Muscle of leg (tissue), 11 donors: Measurements from ENCODE around the gene MAPK9. TPM values are rescaled to one million over a fixed set of nuclear protein-coding genes. Genes with fewer than 3 reads are reported as not detected.

Experiments used
- DNase-seq: peaks from one replicate; pipeline ENCODE4 v3.0.0; 2013
- H3K27ac ChIP-seq: one replicate; pipeline ENCODE4 v1.5.1; 2013; ENCODE audit warnings: mild to moderate bottlenecking, low read length, control low read depth
- H3K27me3 ChIP-seq: one replicate; pipeline ENCODE4 v1.6.1; 2013; ENCODE audit warnings: low read length; ENCODE audit not compliant: control insufficient read depth, insufficient read depth
- H3K36me3 ChIP-seq: one replicate; pipeline ENCODE4 v1.6.1; 2013; ENCODE audit warnings: low read length; ENCODE audit not compliant: control insufficient read depth, insufficient read depth
- H3K4me1 ChIP-seq: one replicate; pipeline ENCODE4 v1.6.1; 2013; ENCODE audit warnings: low read length; ENCODE audit not compliant: control insufficient read depth, insufficient read depth
- H3K4me3 ChIP-seq: one replicate; pipeline ENCODE4 v1.5.1; 2013; ENCODE audit warnings: low read length, control low read depth
- H3K9me3 ChIP-seq: replicated peaks from 2 replicates; pipeline ENCODE4 v1.6.1; 2013; ENCODE audit warnings: low read depth, low read length; ENCODE audit not compliant: control insufficient read depth
- WGBS: methylation state at CpG from one replicate; pipeline ENCODE4 v1.1.5; 2013; ENCODE audit warnings: missing lambda C conversion rate; ENCODE audit not compliant: insufficient coverage; 5-methylcytosine and 5-hydroxymethylcytosine counted together
- polyA plus RNA-seq, 8 donors: library from polyadenylated mRNA; unstranded; fragments of 120-200 nt; gene quantifications; one replicate each; pipeline versions ENCODE4 v1.2.1 to v1.2.3, GENCODE V29; 2013; ENCODE audit warnings: inconsistent platforms in 1 of 8, low replicate concordance in 1 of 8; ENCODE audit not compliant: insufficient read length in 8 of 8, insufficient read depth in 1 of 8
- total RNA-seq: library from RNA; stranded (reverse); fragments of 120-200 nt; gene quantifications from one replicate; pipeline ENCODE4 v1.2.4, GENCODE V29; 2013

Gene MAPK9
- total and polyA plus RNA-seq, 9 donors: 21.1 to 32.1 (median 29.4) TPM

GRCh38 chr5:180284149-180284548, 7.7 kb downstream of the MAPK9 start:
- H3K36me3 ChIP-seq: peaks cover 9% of the 10 kb centered on the region
- no peak overlapping the region for H3K27ac ChIP-seq
- no peak for DNase-seq
- H3K9me3 ChIP-seq: no peaks in the 10 kb centered on the region
- WGBS: 68% methylated on average over 9 of the region's 10 CpGs
- no peak overlapping the region for H3K4me3 ChIP-seq
- peaks cover 11% of the 10 kb centered on the region for H3K4me1 ChIP-seq
- H3K27me3 ChIP-seq: no peaks in the 10 kb centered on the region

DNA sequence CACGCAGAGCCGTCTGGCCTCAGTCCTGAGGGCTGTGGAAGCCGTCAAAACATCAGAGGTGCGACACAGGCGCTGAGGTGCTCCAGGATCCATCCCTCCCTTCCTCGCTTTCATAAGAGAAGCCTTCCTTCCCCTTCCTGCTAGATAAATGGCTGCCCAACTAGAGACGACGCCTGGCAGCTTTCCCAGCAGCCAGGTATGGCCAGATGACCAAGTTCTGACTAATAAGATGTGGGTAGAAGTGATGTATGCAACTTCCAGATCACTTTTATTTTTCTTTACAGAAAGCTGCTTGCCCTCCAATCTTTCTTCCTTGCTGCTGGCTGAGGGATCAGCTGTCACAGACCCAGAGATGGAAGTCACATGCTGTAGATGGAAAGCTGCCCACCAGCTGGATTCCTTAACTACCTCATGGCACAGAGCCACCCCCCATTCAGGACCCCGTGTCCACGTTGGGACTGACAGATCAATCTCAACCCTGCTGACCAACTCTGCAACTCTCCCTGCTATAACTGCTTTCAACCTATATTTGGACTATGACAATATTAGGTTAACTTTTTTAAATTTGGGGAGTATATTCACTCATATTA, 8.8 kb downstream of the MAPK9 start:
- Histone ChIP-seq H3K4me3 (no peak overlapping the region), H3K9me3 (no peaks in the 10 kb centered on the region), H3K4me1 (peaks cover 11% of the 10 kb centered on the region), H3K36me3 (peaks cover 11% of the 10 kb centered on the region), H3K27me3 (no peaks in the 10 kb centered on the region), H3K27ac (no peak overlapping the region)
- DNase-seq: peak; percentile 26
- 56% methylated on average over 7 of the region's 10 CpGs for WGBS

GRCh38 chr5:180282281-180282680, 9.6 kb downstream of the MAPK9 start:
- H3K27me3 ChIP-seq: no peaks in the 10 kb centered on the region
- H3K9me3 ChIP-seq: no peaks in the 10 kb centered on the region
- H3K4me3 ChIP-seq: no peak overlapping the region
- H3K36me3 ChIP-seq: peaks cover 13% of the 10 kb centered on the region
- peaks cover 11% of the 10 kb centered on the region for H3K4me1 ChIP-seq
- no peak for DNase-seq
- WGBS: 94% methylated on average over 5 of the region's 9 CpGs
- no peak overlapping the region for H3K27ac ChIP-seq

- Histone ChIP-seq H3K4me3 (no peak overlapping the region), H3K9me3 (no peaks in the 10 kb centered on the region), H3K27me3 (no peaks in the 10 kb centered on the region), H3K36me3 (peaks cover 13% of the 10 kb centered on the region), H3K4me1 (peaks cover 11% of the 10 kb centered on the region), H3K27ac (no peak overlapping the region)
- 90% methylated on average over 9 of the region's 10 CpGs for WGBS
- DNase-seq: no peak
These were observed 10.2 kb downstream of the MAPK9 start for GRCh38 chr5:180281706-180282105.

DNA sequence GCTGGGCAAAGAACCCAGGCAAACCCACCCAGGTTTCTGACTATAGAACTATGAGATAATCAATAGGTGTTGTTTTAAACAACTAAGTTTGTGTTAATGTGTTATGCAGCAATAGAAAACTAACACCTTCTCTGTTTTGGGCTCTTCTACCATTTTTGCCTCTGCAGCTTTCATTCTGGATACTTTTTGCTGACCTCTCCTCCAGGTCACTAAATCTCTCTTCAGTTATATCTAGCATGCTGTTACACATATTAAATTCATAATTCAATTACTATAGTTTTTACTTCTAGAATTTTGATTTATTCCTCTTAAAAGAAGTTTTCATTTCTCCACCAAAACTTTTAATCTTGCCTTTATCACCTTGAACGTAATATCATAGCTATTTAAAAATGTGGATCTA, 17.2 kb downstream of the MAPK9 start:
- H3K4me3 ChIP-seq: no peak overlapping the region
- no peaks in the 10 kb centered on the region for H3K4me1 ChIP-seq
- no peak for DNase-seq
- H3K27ac ChIP-seq: no peak overlapping the region
- H3K27me3 ChIP-seq: no peaks in the 10 kb centered on the region
- H3K36me3 ChIP-seq: peaks cover 22% of the 10 kb centered on the region
- peaks cover 9% of the 10 kb centered on the region for H3K9me3 ChIP-seq
- WGBS: no CpG with 5 or more reads among the region's 1 CpG

DNA sequence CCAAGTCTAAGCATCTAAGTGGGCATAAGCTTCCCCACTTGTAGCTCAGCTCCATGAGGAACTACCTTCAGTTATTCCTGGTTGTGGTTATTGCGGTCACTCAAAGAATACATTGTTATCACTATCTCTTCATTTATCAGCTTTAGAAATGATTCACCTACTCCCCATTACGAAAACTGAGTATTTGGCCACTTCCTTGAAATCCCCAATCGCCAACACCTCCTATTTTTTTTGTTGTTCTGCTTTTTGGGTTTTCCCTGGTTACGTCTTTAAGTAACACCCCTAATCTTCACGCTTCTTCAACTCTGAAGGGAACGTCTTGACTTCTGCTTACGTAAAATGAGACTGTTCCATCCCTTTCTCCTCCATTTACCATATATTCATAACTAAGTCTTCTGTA, 20.7 kb downstream of the MAPK9 start:
- Histone ChIP-seq H3K9me3 (peaks cover 17% of the 10 kb centered on the region), H3K36me3 (peaks cover 24% of the 10 kb centered on the region)

DNA sequence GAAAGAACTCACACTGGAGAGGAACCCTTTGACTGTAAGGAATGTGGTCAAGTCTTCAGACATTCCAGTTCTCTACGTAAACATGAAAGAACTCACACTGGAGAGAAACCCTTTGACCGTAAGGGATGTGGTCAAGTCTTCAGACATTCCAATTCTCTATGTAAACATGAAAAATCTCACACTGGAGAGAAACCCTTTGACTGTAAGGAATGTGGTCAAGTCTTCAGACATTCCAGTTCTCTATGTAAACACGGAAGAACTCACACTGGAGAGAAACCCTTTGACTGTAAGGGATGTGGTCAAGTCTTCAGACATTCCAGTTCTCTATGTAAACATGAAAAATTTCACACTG, 32.6 kb downstream of the MAPK9 start:
- Histone ChIP-seq H3K9me3 (peaks cover 78% of the 10 kb centered on the region), H3K4me1 (no peaks in the 10 kb centered on the region), H3K36me3 (peaks cover 54% of the 10 kb centered on the region), H3K27ac (no peak overlapping the region), H3K4me3 (no peak overlapping the region), H3K27me3 (no peaks in the 10 kb centered on the region)
- no peak for DNase-seq
- no CpG with 5 or more reads among the region's 3 CpGs for WGBS

More for the DNA sequence above, 20.7 kb downstream of the MAPK9 start:
- no peaks in the 10 kb centered on the region for H3K27me3 ChIP-seq
- no peak overlapping the region for H3K27ac ChIP-seq
- H3K4me1 ChIP-seq: no peaks in the 10 kb centered on the region
- no peak for DNase-seq
- 92% methylated on average over 6 of the region's 7 CpGs for WGBS
- no peak overlapping the region for H3K4me3 ChIP-seq

- no peak for DNase-seq
- no peak overlapping the region for H3K27ac ChIP-seq
- no peak overlapping the region for H3K4me3 ChIP-seq
- H3K27me3 ChIP-seq: no peaks in the 10 kb centered on the region
- H3K9me3 ChIP-seq: peaks cover 56% of the 10 kb centered on the region
- H3K4me1 ChIP-seq: no peaks in the 10 kb centered on the region
- peaks cover 40% of the 10 kb centered on the region for H3K36me3 ChIP-seq
- 95% methylated on average over 22 of the region's 24 CpGs for WGBS
These were observed 38.7 kb downstream of the MAPK9 start for GRCh38 chr5:180253036-180253824.

- no peaks in the 10 kb centered on the region for H3K27me3 ChIP-seq
- peaks cover 46% of the 10 kb centered on the region for H3K9me3 ChIP-seq
- DNase-seq: no peak
- 87% methylated on average over 4 of the region's 7 CpGs for WGBS
- H3K4me1 ChIP-seq: no peaks in the 10 kb centered on the region
- H3K36me3 ChIP-seq: peaks cover 38% of the 10 kb centered on the region
- no peak overlapping the region for H3K4me3 ChIP-seq
- no peak overlapping the region for H3K27ac ChIP-seq
These were observed 40.0 kb downstream of the MAPK9 start for GRCh38 chr5:180251887-180252286.

GRCh38 chr5:180251141-180251540, 40.7 kb downstream of the MAPK9 start:
- H3K27me3 ChIP-seq: no peaks in the 10 kb centered on the region
- 92% methylated on average over 5 of the region's 9 CpGs for WGBS
- no peak for DNase-seq
- H3K4me1 ChIP-seq: no peaks in the 10 kb centered on the region
- H3K27ac ChIP-seq: no peak overlapping the region
- peaks cover 34% of the 10 kb centered on the region for H3K36me3 ChIP-seq
- H3K4me3 ChIP-seq: no peak overlapping the region
- H3K9me3 ChIP-seq: peaks cover 41% of the 10 kb centered on the region
